ENCODE results near the gene ZNF771. TPM values are rescaled to one million over a fixed set of nuclear protein-coding genes. Genes with fewer than 3 reads are reported as not detected.

ZNF771 gene
- total and polyA plus RNA-seq, 9 of the 15 experiments (the other 6 are each of a cell fraction or from before 2014, with no cell fraction given), result 1.5 to 12.6 (median 4.4) TPM

GRCh38 chr16:30377050-30377811, 30.2 kb upstream of the ZNF771 start (continued):
- TF ChIP-seq ZNF518B (CRISPR knock-in tag; IDR thresholded peaks at IDR 0.05) (no peak), CBX1 (IDR thresholded peaks at IDR 0.05; ENCODE audit: low read depth) (no peak), ZNF143 (CRISPR knock-in tag; IDR thresholded peaks at IDR 0.05) (peak; percentile 44; the same call in 1 of the 2 replicates), NFRKB (IDR thresholded peaks at IDR 0.05; ENCODE audit: low read depth) (peak; percentile 53; the same call in 1 of the 2 replicates), DNMT1 (IDR thresholded peaks at IDR 0.05) (no peak), NR1H2 (CRISPR knock-in tag; IDR thresholded peaks at IDR 0.05) (0 out of 2 replicates have a peak, but pooled peaks have one; percentile 25), NCOR1 (IDR thresholded peaks at IDR 0.05) (no peak), GTF2B (IDR thresholded peaks at IDR 0.05; ENCODE audit: extremely low read depth, insufficient read length) (no peak), MEF2D (tag; conservative IDR thresholded peaks at IDR 0.05; ENCODE audit: low read depth) (0 out of 2 replicates have a peak, but pooled peaks have one; percentile 32), FOXJ2 (tag; IDR thresholded peaks at IDR 0.05) (no peak), HDAC2 (IDR thresholded peaks at IDR 0.05) (no peak)
- TF ChIP-seq, protein P1, sequence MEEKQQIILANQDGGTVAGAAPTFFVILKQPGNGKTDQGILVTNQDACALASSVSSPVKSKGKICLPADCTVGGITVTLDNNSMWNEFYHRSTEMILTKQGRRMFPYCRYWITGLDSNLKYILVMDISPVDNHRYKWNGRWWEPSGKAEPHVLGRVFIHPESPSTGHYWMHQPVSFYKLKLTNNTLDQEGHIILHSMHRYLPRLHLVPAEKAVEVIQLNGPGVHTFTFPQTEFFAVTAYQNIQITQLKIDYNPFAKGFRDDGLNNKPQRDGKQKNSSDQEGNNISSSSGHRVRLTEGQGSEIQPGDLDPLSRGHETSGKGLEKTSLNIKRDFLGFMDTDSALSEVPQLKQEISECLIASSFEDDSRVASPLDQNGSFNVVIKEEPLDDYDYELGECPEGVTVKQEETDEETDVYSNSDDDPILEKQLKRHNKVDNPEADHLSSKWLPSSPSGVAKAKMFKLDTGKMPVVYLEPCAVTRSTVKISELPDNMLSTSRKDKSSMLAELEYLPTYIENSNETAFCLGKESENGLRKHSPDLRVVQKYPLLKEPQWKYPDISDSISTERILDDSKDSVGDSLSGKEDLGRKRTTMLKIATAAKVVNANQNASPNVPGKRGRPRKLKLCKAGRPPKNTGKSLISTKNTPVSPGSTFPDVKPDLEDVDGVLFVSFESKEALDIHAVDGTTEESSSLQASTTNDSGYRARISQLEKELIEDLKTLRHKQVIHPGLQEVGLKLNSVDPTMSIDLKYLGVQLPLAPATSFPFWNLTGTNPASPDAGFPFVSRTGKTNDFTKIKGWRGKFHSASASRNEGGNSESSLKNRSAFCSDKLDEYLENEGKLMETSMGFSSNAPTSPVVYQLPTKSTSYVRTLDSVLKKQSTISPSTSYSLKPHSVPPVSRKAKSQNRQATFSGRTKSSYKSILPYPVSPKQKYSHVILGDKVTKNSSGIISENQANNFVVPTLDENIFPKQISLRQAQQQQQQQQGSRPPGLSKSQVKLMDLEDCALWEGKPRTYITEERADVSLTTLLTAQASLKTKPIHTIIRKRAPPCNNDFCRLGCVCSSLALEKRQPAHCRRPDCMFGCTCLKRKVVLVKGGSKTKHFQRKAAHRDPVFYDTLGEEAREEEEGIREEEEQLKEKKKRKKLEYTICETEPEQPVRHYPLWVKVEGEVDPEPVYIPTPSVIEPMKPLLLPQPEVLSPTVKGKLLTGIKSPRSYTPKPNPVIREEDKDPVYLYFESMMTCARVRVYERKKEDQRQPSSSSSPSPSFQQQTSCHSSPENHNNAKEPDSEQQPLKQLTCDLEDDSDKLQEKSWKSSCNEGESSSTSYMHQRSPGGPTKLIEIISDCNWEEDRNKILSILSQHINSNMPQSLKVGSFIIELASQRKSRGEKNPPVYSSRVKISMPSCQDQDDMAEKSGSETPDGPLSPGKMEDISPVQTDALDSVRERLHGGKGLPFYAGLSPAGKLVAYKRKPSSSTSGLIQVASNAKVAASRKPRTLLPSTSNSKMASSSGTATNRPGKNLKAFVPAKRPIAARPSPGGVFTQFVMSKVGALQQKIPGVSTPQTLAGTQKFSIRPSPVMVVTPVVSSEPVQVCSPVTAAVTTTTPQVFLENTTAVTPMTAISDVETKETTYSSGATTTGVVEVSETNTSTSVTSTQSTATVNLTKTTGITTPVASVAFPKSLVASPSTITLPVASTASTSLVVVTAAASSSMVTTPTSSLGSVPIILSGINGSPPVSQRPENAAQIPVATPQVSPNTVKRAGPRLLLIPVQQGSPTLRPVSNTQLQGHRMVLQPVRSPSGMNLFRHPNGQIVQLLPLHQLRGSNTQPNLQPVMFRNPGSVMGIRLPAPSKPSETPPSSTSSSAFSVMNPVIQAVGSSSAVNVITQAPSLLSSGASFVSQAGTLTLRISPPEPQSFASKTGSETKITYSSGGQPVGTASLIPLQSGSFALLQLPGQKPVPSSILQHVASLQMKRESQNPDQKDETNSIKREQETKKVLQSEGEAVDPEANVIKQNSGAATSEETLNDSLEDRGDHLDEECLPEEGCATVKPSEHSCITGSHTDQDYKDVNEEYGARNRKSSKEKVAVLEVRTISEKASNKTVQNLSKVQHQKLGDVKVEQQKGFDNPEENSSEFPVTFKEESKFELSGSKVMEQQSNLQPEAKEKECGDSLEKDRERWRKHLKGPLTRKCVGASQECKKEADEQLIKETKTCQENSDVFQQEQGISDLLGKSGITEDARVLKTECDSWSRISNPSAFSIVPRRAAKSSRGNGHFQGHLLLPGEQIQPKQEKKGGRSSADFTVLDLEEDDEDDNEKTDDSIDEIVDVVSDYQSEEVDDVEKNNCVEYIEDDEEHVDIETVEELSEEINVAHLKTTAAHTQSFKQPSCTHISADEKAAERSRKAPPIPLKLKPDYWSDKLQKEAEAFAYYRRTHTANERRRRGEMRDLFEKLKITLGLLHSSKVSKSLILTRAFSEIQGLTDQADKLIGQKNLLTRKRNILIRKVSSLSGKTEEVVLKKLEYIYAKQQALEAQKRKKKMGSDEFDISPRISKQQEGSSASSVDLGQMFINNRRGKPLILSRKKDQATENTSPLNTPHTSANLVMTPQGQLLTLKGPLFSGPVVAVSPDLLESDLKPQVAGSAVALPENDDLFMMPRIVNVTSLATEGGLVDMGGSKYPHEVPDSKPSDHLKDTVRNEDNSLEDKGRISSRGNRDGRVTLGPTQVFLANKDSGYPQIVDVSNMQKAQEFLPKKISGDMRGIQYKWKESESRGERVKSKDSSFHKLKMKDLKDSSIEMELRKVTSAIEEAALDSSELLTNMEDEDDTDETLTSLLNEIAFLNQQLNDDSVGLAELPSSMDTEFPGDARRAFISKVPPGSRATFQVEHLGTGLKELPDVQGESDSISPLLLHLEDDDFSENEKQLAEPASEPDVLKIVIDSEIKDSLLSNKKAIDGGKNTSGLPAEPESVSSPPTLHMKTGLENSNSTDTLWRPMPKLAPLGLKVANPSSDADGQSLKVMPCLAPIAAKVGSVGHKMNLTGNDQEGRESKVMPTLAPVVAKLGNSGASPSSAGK (IDR thresholded peaks at IDR 0.05), result peak; percentile 87

Data from K562 (cell line).